PC-3 (cell line): ENCODE results near the gene CEP41. TPM values are rescaled to one million over a fixed set of nuclear protein-coding genes. Genes with fewer than 3 reads are reported as not detected.

Experiments used
- ATAC-seq: fragments of 200-7000 bp; cut with Tn5 transposase; 2 replicates; pipeline ENCODE4 v1.9.1; 2020; ENCODE audit warnings: mild to moderate bottlenecking, moderate library complexity
- BruUV-seq: library from RNA; stranded (reverse); fragments of 400-500 nt; replicated peaks from 2 replicates; lab custom pipeline; 2021; lab: Mats Ljungman, UMichigan
- CTCF ChIA-PET: fragments of 300-600 bp; sonication (Branson Sonifier 250); formaldehyde crosslinking; loops from one replicate; lab custom pipeline; 2022; ENCODE audit warnings: antibody characterized with exemption; lab: Charles Lee
- POLR2A ChIA-PET: fragments of 300-600 bp; sonication (Branson Sonifier 250); formaldehyde crosslinking; loops from one replicate; lab custom pipeline; 2022; ENCODE audit warnings: antibody characterized with exemption; ENCODE audit not compliant: unreplicated experiment; lab: Charles Lee
- DNase-seq: peaks from one replicate; pipeline ENCODE4 v3.0.0-alpha.2; 2015
- H2AFZ ChIP-seq: fragments of 300-600 bp; sonication (generic); 2 replicates; pipeline ENCODE4 v1.6.0; 2016; ENCODE audit warnings: antibody characterized with exemption, low read length
- H3F3A ChIP-seq: fragments of 300-600 bp; sonication (generic); one replicate; pipeline ENCODE4 v1.6.0; 2017; ENCODE audit warnings: antibody characterized with exemption, low read length, control low read depth, mild to moderate bottlenecking; ENCODE audit not compliant: unreplicated experiment
- H3K27ac ChIP-seq: fragments of 300-600 bp; sonication (generic); 2 replicates; pipeline ENCODE4 v1.5.1; 2016; ENCODE audit warnings: mild to moderate bottlenecking, low read length
- H3K27me3 ChIP-seq: fragments of 300-600 bp; sonication (generic); 2 replicates; pipeline ENCODE4 v1.6.1; 2016; ENCODE audit warnings: low read length, mixed read lengths
- H3K36me3 ChIP-seq: fragments of 300-600 bp; sonication (generic); 2 replicates; pipeline ENCODE4 v1.6.1; 2016; ENCODE audit warnings: low read depth, mixed run types, low read length, mixed read lengths
- H3K4me1 ChIP-seq: fragments of 300-600 bp; sonication (generic); 2 replicates; pipeline ENCODE4 v1.5.1; 2016; ENCODE audit warnings: low read length; ENCODE audit not compliant: insufficient read depth
- H3K4me2 ChIP-seq: fragments of 300-600 bp; sonication (generic); 2 replicates; pipeline ENCODE4 v1.6.0; 2016; ENCODE audit warnings: low read length
- H3K4me3 ChIP-seq: fragments of 300-600 bp; sonication (generic); 2 replicates; pipeline ENCODE4 v1.5.1; 2016; ENCODE audit warnings: mild to moderate bottlenecking, low read length, mixed read lengths
- H3K79me2 ChIP-seq: fragments of 300-600 bp; sonication (generic); 2 replicates; pipeline ENCODE4 v1.6.1; 2017; ENCODE audit warnings: low read length, mixed read lengths
- H3K9ac ChIP-seq: fragments of 300-600 bp; sonication (generic); 2 replicates; pipeline ENCODE4 v1.6.0; 2016; ENCODE audit warnings: mild to moderate bottlenecking, low read length
- H3K9me2 ChIP-seq: fragments of 300-600 bp; sonication (generic); replicated peaks from 2 replicates; pipeline ENCODE4 v1.6.1; 2016; ENCODE audit warnings: mixed run types, low read length, mixed read lengths
- H3K9me3 ChIP-seq: fragments of 300-600 bp; sonication (generic); 2 replicates; pipeline ENCODE4 v1.6.1; 2016; ENCODE audit warnings: low read length, mixed read lengths
- H4K20me1 ChIP-seq: fragments of 300-600 bp; sonication (generic); 2 replicates; pipeline ENCODE4 v1.6.1; 2016; ENCODE audit warnings: low read length, mixed read lengths
- CTCF ChIP-seq: fragments of 300-600 bp; sonication (generic); conservative IDR thresholded peaks from 2 replicates; pipeline ENCODE4 v1.5.1; 2017; ENCODE audit warnings: antibody characterized with exemption, low read depth, mild to moderate bottlenecking, low read length
- EZH2 ChIP-seq: fragments of 300-600 bp; sonication (generic); IDR thresholded peaks from one replicate; pipeline ENCODE4 v1.6.1; 2017; ENCODE audit warnings: antibody characterized with exemption, mild to moderate bottlenecking, low read length; ENCODE audit not compliant: unreplicated experiment
- EZH2phosphoT487 ChIP-seq: fragments of 300-600 bp; sonication (generic); IDR thresholded peaks from 2 replicates; pipeline ENCODE4 v1.6.1; 2018; ENCODE audit warnings: mild to moderate bottlenecking, antibody characterized with exemption, low read length, borderline replicate concordance
- intact Hi-C: fragments of 100-400 bp; cut with micrococcal nuclease; formaldehyde crosslinking; loops from 2 replicates; pipeline ENCODE4 v1.9.0; 2023
- total RNA-seq: library from RNA; depleted of rRNA; stranded (reverse); fragments of >200 nt; gene quantifications from 2 replicates; pipeline ENCODE4 v1.2.3, GENCODE V29; 2014

The CEP41 gene
- total RNA-seq, 1 experiment from 2014 or later, result 10.4 TPM

GRCh38 chr7:130489140-130489983 is 48.5 kb upstream of the CEP41 start:
- no TSS peak for BruUV-seq
- H3K79me2 ChIP-seq, result peaks cover 57% of the 10 kb centered on the region
- H3K36me3 ChIP-seq, result no peaks in the 10 kb centered on the region; the same call in 1 of the 2 replicates
- no peak for DNase-seq
- H3K4me3 ChIP-seq, result no peak overlapping the region
- no peak for ATAC-seq
- H3K9ac ChIP-seq, result no peak overlapping the region
- H3K9me2 ChIP-seq, result no peaks in the 10 kb centered on the region
- ChIA-PET CTCF (no interaction called here), POLR2A (interaction anchor here (0.6 kb wide), 1 partner anchor 108 kb away, joined by 3 read pairs; no protein-coding TSS in a partner anchor)
- H4K20me1 ChIP-seq, result no peaks in the 10 kb centered on the region
- H3F3A ChIP-seq, result no peaks in the 10 kb centered on the region
- no peaks in the 10 kb centered on the region for H3K27me3 ChIP-seq
- no peaks in the 10 kb centered on the region for H3K9me3 ChIP-seq
- no peak overlapping the region for H3K27ac ChIP-seq
- H2AFZ ChIP-seq, result no peak overlapping the region
- H3K4me1 ChIP-seq, result peaks cover 14% of the 10 kb centered on the region
- intact Hi-C loops, result loop anchor here (5.0 kb wide), 1 partner anchor 67 kb away; no protein-coding TSS in a partner anchor
- no peak for TF ChIP-seq CTCF
- TF ChIP-seq EZH2, result no peak
- no peak for TF ChIP-seq EZH2phosphoT487
- no peak overlapping the region for H3K4me2 ChIP-seq

- Histone ChIP-seq H3K27ac (no peak overlapping the region), H3K9me3 (no peaks in the 10 kb centered on the region), H3K4me3 (no peak overlapping the region), H3K36me3 (no peaks in the 10 kb centered on the region; the same call in 1 of the 2 replicates), H3K79me2 (peaks cover 57% of the 10 kb centered on the region), H3K4me2 (no peak overlapping the region), H3K9ac (no peak overlapping the region), H3K4me1 (peaks cover 14% of the 10 kb centered on the region), H3K9me2 (no peaks in the 10 kb centered on the region), H2AFZ (no peak overlapping the region), H3F3A (no peaks in the 10 kb centered on the region), H3K27me3 (no peaks in the 10 kb centered on the region), H4K20me1 (no peaks in the 10 kb centered on the region)
- BruUV-seq, result no TSS peak
- TF ChIP-seq EZH2phosphoT487 (no peak), EZH2 (no peak), CTCF (no peak)
- intact Hi-C loops, result loop anchor here (5.0 kb wide), 1 partner anchor 66 kb away; no protein-coding TSS in a partner anchor
- DNase-seq (no peak), ATAC-seq (no peak)
- ChIA-PET CTCF (interaction anchor here (0.5 to 0.6 kb wide), 2 partner anchors 312 to 344 kb away, joined by 3 read pairs; no protein-coding TSS in a partner anchor), POLR2A (interaction anchor here (0.6 kb wide), 1 partner anchor 108 kb away, joined by 3 read pairs; no protein-coding TSS in a partner anchor)
Measured at GRCh38 chr7:130488392-130489139, 47.8 kb upstream of the CEP41 start.
